ENCODE measurements around the gene RPS21.

RPS21 gene

GRCh38 chr20:62345681-62346370 is 41.1 kb upstream of the RPS21 start:
- TF ChIP-seq CTCF (IDR thresholded peaks at IDR 0.05; ENCODE audit: borderline replicate concordance, extremely low read depth, low read length, poor library complexity, severe bottlenecking) (no peak), EZH2 (IDR thresholded peaks at IDR 0.05; ENCODE audit: borderline replicate concordance, low read depth, low read length, severe bottlenecking) (no peak)
- no peaks in the 10 kb centered on the region for H4K20me1 ChIP-seq (ENCODE audit: insufficient read depth, low read length)
- ATAC-seq (ENCODE audit: insufficient read depth, low read depth) (no peak), DNase-seq (no peak)
- H3K27me3 ChIP-seq (ENCODE audit: insufficient read depth, low read length, poor library complexity): peaks cover 4% of the 10 kb centered on the region
- no peaks in the 10 kb centered on the region for H3K4me1 ChIP-seq (ENCODE audit: insufficient read depth, low read length)
- H3K9me3 ChIP-seq (ENCODE audit: insufficient read depth, low read length, severe bottlenecking): peaks cover 2% of the 10 kb centered on the region
- no peak overlapping the region for H2AFZ ChIP-seq (ENCODE audit: low read depth, low read length)
- no peaks in the 10 kb centered on the region for H3K79me2 ChIP-seq (ENCODE audit: insufficient read depth, low read length)
- no peaks in the 10 kb centered on the region for H3K36me3 ChIP-seq (ENCODE audit: insufficient read depth, low read length)
- H3K4me2 ChIP-seq (ENCODE audit: insufficient read depth, low read length): no peak overlapping the region
- H3K27ac ChIP-seq (ENCODE audit: low read length): no peak overlapping the region
- H3K9ac ChIP-seq (ENCODE audit: low read depth, low read length): no peak overlapping the region
- no peak overlapping the region for H3K4me3 ChIP-seq (ENCODE audit: low read depth in 1 of 2, low read length in 2 of 2)

DNA sequence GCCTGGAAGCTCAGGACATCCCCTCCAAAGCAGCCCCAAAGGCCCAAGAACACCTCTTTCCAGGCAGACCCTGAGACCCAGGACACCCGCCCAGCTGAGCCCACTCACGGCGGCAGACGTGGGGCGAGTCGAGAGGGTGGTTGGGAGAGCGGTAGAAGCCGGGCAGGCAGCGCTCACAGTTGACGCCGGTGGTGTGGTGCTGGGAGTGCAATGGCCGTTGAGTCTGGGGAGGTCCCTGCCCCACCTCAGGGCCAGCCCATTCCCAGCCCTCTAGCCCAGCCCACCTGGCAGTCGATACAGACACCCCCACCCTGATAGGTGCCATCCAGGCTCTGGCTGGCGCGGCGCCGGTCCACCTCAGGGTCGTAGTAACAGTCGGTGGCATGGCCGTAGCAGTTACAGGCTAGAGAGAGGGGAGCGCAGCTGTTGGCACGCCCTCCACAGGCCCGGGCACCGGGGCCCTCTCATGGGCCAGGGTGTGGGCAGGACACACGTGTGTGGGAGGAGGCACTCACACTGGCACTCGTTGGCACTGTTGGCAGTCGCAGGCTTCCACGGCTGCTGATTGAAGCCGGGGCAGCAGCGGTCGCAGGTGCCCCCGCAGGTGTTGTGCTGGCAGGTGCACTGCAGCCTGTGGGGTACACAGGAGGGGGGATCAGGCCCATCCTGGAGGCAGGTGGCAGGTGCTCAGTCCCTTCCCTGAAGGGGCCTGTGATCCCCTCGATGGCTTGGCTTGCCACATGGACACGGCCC is 40.3 kb upstream of the RPS21 start:
- no peak overlapping the region for H3K27ac ChIP-seq (ENCODE audit: low read length)
- H3K4me3 ChIP-seq (ENCODE audit: low read depth in 1 of 2, low read length in 2 of 2): no peak overlapping the region
- no peaks in the 10 kb centered on the region; the same call in 1 of the 2 replicates for H4K20me1 ChIP-seq (ENCODE audit: insufficient read depth, low read length)
- no peaks in the 10 kb centered on the region for H3K79me2 ChIP-seq (ENCODE audit: insufficient read depth, low read length)
- H2AFZ ChIP-seq (ENCODE audit: low read depth, low read length): no peak overlapping the region
- H3K9ac ChIP-seq (ENCODE audit: low read depth, low read length): no peak overlapping the region
- no peak overlapping the region for H3K4me2 ChIP-seq (ENCODE audit: insufficient read depth, low read length)
- H3K4me1 ChIP-seq (ENCODE audit: insufficient read depth, low read length): no peaks in the 10 kb centered on the region
- no peaks in the 10 kb centered on the region for H3K36me3 ChIP-seq (ENCODE audit: insufficient read depth, low read length)
- H3K27me3 ChIP-seq (ENCODE audit: insufficient read depth, low read length, poor library complexity): no peaks in the 10 kb centered on the region
- ATAC-seq (ENCODE audit: insufficient read depth, low read depth) (no peak), DNase-seq (no peak)
- H3K9me3 ChIP-seq (ENCODE audit: insufficient read depth, low read length, severe bottlenecking): peaks cover 2% of the 10 kb centered on the region
- no peak for TF ChIP-seq EZH2 (IDR thresholded peaks at IDR 0.05; ENCODE audit: borderline replicate concordance, low read depth, low read length, severe bottlenecking)
- no peak for TF ChIP-seq CTCF (IDR thresholded peaks at IDR 0.05; ENCODE audit: borderline replicate concordance, extremely low read depth, low read length, poor library complexity, severe bottlenecking)

DNA sequence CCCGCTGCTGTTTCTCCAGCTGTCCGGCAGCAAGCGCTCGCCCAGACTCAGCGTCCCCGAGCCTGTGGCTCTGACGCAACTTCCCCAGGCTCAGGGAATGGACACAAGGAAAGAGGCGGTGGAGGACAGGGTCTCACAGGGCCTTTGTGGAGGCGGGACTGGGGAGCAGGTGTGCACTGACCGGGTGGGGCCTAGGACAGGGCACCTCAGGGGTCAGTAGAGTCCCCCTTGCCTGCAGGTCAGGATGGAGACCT is 39.8 kb upstream of the RPS21 start:
- Histone ChIP-seq H3K36me3 (ENCODE audit: insufficient read depth, low read length) (no peaks in the 10 kb centered on the region), H3K27ac (ENCODE audit: low read length) (no peak overlapping the region), H3K4me1 (ENCODE audit: insufficient read depth, low read length) (no peaks in the 10 kb centered on the region), H4K20me1 (ENCODE audit: insufficient read depth, low read length) (no peaks in the 10 kb centered on the region; the same call in 1 of the 2 replicates), H3K4me2 (ENCODE audit: insufficient read depth, low read length) (no peak overlapping the region), H3K79me2 (ENCODE audit: insufficient read depth, low read length) (no peaks in the 10 kb centered on the region), H3K9ac (ENCODE audit: low read depth, low read length) (no peak overlapping the region), H3K4me3 (ENCODE audit: low read depth in 1 of 2, low read length in 2 of 2) (no peak overlapping the region), H2AFZ (ENCODE audit: low read depth, low read length) (no peak overlapping the region), H3K9me3 (ENCODE audit: insufficient read depth, low read length, severe bottlenecking) (peaks cover 2% of the 10 kb centered on the region), H3K27me3 (ENCODE audit: insufficient read depth, low read length, poor library complexity) (no peaks in the 10 kb centered on the region)
- TF ChIP-seq EZH2 (IDR thresholded peaks at IDR 0.05; ENCODE audit: borderline replicate concordance, low read depth, low read length, severe bottlenecking): no peak
- TF ChIP-seq CTCF (IDR thresholded peaks at IDR 0.05; ENCODE audit: borderline replicate concordance, extremely low read depth, low read length, poor library complexity, severe bottlenecking): no peak
- DNase-seq (no peak), ATAC-seq (ENCODE audit: insufficient read depth, low read depth) (no peak)
